ENCODE results near the gene ARF3.
"Not testable (repeated sequence)": the region's sequence is repeated elsewhere in the genome, so short reads cannot be mapped to it uniquely, and the experiment has no call there.

The ARF3 gene

DNA sequence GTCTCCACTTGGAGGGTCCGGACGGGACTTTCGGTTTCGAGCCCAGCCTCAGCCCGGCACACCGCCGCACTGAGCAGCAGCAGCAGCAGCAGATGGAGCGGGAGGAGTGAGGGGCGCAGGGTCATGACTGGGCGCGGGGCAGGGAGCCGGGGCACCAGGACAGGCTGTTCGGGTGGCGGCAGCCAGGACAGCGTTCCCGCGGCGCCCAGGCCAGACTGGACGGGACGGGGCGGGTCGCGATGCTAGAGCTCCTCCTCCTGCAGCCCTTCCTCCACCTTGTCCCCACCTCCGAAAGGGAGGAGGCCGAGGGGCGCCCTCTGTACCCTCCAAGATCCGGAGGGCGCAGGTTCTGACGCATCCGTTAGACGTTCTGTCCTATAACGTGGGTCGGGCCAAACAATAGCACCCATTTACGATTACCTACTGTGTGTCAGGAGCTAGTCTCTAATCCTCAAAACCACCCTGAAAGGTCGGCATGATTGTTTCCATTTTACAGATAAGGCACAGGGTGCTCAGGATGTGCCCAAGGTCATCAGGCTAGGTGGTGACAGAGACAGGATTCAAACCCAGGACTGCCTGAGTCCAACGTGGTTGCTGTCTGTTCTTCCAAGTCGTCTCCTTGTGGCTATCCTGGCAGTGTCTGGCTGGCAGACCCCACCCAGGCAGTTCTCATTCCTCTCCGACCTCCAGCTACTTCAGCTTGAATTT is 31.8 kb downstream of the ARF3 start, which contains the start of gene FKBP11:
TSS of gene FKBP11 (minus strand) at position 189 of the 708 bp plus-strand sequence. CDS start at position 125, 64 bp downstream.
- peak; percentile 90 for DNase-seq

GRCh38 chr12:48924617-48925303 is 32.5 kb downstream of the ARF3 start:
- peak; percentile 91 for DNase-seq

DNA sequence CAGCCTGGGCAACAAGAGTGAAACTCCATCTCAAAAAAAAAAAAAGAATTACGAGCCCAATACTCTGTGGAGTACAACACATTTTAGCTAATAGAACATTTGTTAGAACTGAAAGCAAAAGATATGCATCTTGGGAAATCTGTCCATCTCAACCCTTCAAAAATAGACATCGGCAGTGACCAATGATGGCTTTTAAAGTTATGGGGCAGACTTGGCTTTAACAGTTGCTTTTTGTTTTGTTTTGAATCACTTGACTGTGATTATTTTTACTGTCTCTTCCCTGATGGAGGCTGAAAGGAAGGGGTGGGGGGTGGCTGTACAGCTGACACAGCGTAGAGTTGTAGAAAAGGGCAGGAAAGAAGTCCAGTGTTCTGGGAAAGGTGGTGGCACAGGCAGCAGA is 34.2 kb downstream of the ARF3 start:
- DNase-seq, result no peak

DNA sequence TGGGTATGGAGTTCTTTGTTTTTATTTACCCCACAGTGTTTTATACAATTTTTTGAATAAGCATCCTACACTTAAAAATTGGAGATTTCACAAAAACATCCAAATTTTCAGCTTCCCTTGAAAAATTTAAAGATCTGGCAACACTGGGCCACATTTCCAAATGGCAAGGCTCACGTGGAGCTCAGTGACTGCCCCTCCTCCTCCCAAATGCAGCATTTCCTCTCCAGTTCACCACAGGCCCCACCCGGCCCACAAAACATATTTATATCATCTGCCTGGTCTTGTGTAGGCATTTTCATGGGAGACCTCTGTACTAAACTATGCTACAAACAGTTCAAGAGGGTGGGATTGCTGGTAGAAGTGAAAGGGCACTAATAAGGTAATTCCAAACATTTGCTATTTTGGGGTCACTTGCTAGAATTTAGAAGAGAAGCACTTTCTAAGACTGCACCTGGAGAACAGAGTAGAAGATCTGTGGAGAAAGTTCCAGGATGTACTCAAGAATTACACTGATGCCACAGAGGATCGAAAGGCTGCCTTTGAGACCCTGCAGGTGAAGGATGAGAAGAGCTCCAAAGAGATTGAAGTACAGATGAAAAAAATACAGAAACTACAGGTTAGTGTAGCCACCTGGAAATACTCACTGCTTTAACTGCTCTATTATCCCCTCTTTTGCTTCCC is 39.3 kb downstream of the ARF3 start:
- DNase-seq, result peak; percentile 75

GRCh38 chr12:48910196-48910595 is 47.1 kb downstream of the ARF3 start:
- DNase-seq, result no peak

DNA sequence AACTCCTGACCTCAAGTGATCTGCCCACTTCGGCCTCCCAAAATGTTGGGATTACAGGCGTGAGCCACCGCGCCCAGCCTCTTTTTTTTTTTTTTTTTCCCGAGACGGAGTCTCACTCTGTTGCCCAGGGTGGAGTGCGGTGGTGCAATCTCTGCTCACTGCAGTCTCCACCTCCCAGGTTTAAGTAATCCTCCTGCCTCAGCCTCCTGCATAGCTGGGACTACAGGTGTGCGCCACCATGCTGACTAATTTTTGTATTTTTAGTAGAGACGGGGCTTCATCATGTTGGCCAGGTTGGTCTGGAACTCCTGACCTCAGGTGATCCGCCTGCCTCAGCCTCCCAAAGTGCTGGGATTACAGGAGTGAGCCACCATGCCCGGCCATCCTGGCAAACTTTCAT is 47.6 kb downstream of the ARF3 start:
- not testable (repeated sequence) for DNase-seq

- DNase-seq, result no peak
These were observed 50.0 kb downstream of the ARF3 start for GRCh38 chr12:48907245-48907644.

GRCh38 chr12:48903982-48904411 is 53.3 kb downstream of the ARF3 start:
- DNase-seq, result peak; percentile 92

DNA sequence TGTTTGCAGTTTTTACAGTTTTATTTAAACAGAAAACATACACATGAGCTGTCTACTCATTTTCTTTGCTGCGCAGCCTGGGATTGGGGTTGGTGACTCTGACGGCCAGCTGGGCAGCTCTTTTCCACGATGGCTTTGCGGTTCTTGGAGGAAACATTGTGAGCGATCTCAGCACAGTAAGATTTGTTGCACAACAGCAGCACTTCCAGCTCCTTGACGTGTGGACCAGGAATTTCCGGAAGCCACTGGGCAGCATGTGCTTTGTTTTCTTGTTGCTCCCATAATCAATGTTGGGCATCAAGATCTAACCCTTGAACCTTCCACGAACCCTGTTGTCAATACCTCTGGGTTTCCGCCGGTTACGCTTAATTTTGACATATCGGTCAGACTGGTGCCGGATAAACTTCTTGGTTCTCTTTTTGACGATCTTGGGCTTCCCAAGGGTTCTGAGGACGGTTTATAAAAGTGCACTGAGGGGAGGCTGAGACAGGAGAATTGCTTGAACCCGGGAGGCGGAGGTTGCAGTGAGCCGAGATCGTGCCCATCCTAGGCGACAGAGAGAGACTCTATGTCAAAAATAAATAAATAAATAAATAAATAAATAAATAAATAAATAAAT is 53.8 kb downstream of the ARF3 start:
- DNase-seq, result no peak

DNA sequence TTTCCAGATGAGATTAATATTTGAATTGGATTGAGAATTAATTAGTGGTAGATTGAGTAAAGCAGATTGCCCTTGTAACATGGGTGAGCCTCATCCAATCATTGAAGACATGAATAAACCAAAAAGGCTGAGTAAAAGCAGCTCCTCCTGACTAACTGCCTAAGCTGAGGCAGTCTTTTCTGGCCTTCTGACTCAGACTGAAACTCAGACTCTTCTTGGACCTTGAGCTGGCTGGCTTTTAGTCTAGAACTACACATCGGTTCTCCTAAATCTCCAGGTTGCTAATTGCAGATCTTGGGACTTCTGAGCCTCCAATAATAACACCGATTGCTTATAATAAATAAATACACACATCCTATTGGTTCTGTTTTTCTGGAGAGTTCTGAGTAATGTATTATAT is 56.0 kb downstream of the ARF3 start:
- no peak for DNase-seq

- no peak for DNase-seq
These were observed 57.6 kb downstream of the ARF3 start for GRCh38 chr12:48899651-48900050.

- DNase-seq, result no peak
These were observed 63.0 kb downstream of the ARF3 start for GRCh38 chr12:48894271-48894670.

GRCh38 chr12:48890657-48891418 is 66.4 kb downstream of the ARF3 start:
- DNase-seq, result peak; percentile 90

DNA sequence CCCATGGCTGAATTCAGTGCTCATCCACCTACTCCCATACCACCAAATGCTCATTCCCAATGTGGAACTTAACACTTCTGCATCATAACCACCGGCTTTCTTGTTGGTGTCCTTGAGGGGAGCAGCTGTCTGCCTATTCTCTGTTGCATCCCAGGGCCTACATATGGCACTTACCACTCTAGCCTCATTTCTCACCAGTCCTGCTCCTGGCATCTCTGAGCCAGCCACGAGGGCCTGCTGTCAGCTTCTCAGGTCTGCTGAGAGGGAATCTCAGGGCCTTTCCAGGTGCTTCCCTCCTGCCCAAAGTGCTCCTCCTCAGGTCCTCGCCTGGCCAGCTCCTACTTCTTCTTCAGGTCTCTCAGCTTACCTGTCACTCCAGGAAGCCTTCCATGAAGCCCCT is 67.6 kb downstream of the ARF3 start:
- DNase-seq, result no peak

Measured in activated effector memory CD4-positive, alpha-beta T cell treated with anti-CD3 and anti-CD28 coated beads, Interleukin-2, amount 50 U/mL, for 16 hours (primary cell).